Measurements from ENCODE around the gene C9orf152. TPM values are rescaled to one million over a fixed set of nuclear protein-coding genes. Genes with fewer than 3 reads are reported as not detected.

The C9orf152 gene
- total and polyA plus RNA-seq, 12 donors: 0.13 TPM; not detected in 11

DNA sequence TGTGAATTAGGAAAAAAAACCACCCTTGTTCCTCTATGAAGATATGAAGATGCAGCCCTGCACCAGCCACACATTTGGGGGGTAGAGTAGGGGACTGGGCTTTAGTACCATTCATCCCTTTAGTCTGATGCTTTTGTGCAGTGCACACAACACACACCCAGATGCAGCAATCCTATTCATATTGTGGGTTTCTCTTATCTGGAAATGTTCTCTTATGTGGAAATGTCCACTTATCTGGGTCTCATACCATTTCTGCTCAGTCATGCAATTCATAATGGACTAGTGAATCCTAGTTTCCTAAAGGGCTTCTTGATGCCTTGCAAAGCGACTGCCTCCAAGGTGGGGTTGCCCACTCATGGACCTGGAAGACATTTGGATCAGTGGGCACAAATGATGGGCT lies 47.8 kb downstream of the C9orf152 start:
- intact Hi-C loops (cut with DNase I): no loop called here
- Histone ChIP-seq H3K27ac (no peak overlapping the region), H3K4me3 (no peak overlapping the region), H3K4me1 (replicated peaks in 1 of 2) (peaks cover 0 to 5% of the 10 kb centered on the region in 2 donors), H3K9me3 (replicated peaks in 1 of 3) (no peaks in the 10 kb centered on the region), H3K36me3 (replicated peaks in 1 of 2) (no peaks in the 10 kb centered on the region), H3K27me3 (no peaks in the 10 kb centered on the region)
- DNase-seq: no peak
- TF ChIP-seq POLR2A (IDR thresholded peaks at IDR 0.05): no peak
- TF ChIP-seq, protein P1, sequence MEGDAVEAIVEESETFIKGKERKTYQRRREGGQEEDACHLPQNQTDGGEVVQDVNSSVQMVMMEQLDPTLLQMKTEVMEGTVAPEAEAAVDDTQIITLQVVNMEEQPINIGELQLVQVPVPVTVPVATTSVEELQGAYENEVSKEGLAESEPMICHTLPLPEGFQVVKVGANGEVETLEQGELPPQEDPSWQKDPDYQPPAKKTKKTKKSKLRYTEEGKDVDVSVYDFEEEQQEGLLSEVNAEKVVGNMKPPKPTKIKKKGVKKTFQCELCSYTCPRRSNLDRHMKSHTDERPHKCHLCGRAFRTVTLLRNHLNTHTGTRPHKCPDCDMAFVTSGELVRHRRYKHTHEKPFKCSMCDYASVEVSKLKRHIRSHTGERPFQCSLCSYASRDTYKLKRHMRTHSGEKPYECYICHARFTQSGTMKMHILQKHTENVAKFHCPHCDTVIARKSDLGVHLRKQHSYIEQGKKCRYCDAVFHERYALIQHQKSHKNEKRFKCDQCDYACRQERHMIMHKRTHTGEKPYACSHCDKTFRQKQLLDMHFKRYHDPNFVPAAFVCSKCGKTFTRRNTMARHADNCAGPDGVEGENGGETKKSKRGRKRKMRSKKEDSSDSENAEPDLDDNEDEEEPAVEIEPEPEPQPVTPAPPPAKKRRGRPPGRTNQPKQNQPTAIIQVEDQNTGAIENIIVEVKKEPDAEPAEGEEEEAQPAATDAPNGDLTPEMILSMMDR (IDR thresholded peaks at IDR 0.05): no peak
- WGBS, 4 donors: 85 to 90% (median 88%) methylated on average over 1 of the region's 1 CpG

DNA sequence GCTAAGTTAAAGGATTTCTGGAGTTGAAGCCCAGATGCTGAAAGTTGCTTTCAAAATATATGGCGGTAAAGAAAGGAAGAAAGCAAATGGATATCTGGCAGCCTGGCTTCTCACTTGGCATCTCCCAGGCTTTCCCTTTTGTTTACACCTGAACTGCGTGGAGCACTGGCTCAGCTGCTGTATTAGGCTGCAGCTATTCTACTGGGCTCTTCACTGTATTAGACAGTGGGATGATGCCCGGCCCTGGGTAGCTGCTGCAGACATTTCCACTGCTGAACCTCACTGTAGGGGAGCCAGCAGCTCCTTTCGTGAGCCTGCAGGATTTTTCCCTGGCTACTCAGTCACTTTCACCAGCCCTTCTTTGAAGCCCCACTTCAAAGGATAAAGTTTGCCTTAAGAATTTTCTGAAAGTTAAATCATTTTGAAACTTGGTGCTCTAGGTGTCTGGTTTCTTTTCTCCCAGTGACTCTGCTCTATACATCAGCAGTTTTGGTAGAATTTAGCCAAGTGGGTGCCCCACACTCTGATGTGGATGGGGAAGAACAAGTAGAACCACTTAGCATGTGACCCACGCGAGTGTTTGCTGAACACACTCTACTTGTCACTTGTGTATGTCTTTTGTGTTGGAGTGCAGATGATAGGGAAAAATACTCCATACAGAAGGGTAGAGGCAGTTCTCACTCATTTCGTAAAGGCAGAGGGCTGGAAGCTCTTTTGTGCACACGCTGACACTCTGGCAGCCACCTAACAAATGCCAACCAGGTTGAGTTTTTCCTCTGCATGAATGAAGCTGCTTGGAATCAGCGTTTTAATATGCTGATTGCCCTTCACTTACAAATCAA lies 49.9 kb downstream of the C9orf152 start:
- H3K9me3 ChIP-seq (replicated peaks in 1 of 3): no peaks in the 10 kb centered on the region
- no peak for DNase-seq
- no peak for TF ChIP-seq POLR2A (IDR thresholded peaks at IDR 0.05)
- TF ChIP-seq, protein P1 (IDR thresholded peaks at IDR 0.05): no peak
- 60 to 71% (median 70%) methylated on average over 9 of the region's 9 CpGs for WGBS, 4 donors
- no peak overlapping the region for H3K27ac ChIP-seq
- intact Hi-C loops (cut with DNase I): loop anchor here (10.0 kb wide), 3 partner anchors 253 to 583 kb away; no protein-coding TSS in a partner anchor
- no peak overlapping the region for H3K4me3 ChIP-seq
- no peaks in the 10 kb centered on the region for H3K36me3 ChIP-seq (replicated peaks in 1 of 2)
- peaks cover 0 to 5% of the 10 kb centered on the region in 2 donors for H3K4me1 ChIP-seq (replicated peaks in 1 of 2)
- no peaks in the 10 kb centered on the region for H3K27me3 ChIP-seq

GRCh38 chr9:110156902-110157301 lies 51.1 kb downstream of the C9orf152 start:
- H3K9me3 ChIP-seq (replicated peaks in 1 of 3): no peaks in the 10 kb centered on the region
- peaks cover 0 to 5% of the 10 kb centered on the region in 2 donors for H3K4me1 ChIP-seq (replicated peaks in 1 of 2)
- WGBS, 4 donors: 48 to 57% (median 56%) methylated on average over 4 of the region's 4 CpGs
- DNase-seq: peak in 1 of 7 donors; percentile 13
- H3K36me3 ChIP-seq (replicated peaks in 1 of 2): no peaks in the 10 kb centered on the region
- no peak for TF ChIP-seq POLR2A (IDR thresholded peaks at IDR 0.05)
- TF ChIP-seq, protein P1 (IDR thresholded peaks at IDR 0.05): no peak
- no peak overlapping the region for H3K4me3 ChIP-seq
- intact Hi-C loops (cut with DNase I): loop anchor here (10.0 kb wide), 3 partner anchors 252 to 582 kb away; no protein-coding TSS in a partner anchor
- no peaks in the 10 kb centered on the region for H3K27me3 ChIP-seq
- no peak overlapping the region for H3K27ac ChIP-seq

DNA sequence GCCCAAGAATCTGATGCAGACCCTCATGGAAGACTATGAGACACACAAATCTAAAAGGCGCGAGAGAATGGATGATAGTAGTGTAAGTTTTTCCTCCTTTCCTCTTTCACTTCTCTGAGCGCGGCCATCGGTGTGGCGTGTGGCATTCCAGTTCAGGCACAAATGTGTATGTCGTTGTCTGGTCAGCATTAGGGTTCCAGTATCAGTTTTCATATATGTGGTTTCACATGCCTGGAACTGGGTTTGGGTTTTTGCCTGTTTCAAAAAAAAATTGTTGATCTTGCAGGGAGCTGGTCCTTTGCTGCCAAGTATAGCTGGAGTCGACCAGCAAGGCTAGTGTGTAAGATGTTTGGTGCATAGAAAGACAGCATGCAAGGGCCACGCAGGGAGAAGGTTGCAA lies 51.5 kb downstream of the C9orf152 start:
- intact Hi-C loops (cut with DNase I): loop anchor here (10.0 kb wide), 3 partner anchors 252 to 582 kb away; no protein-coding TSS in a partner anchor
- no peaks in the 10 kb centered on the region for H3K36me3 ChIP-seq (replicated peaks in 1 of 2)
- no peaks in the 10 kb centered on the region for H3K27me3 ChIP-seq
- WGBS, 4 donors: 63 to 92% (median 75%) methylated on average over 9 of the region's 9 CpGs
- H3K4me3 ChIP-seq: no peak overlapping the region
- H3K9me3 ChIP-seq (replicated peaks in 1 of 3): no peaks in the 10 kb centered on the region
- TF ChIP-seq, protein P1 (IDR thresholded peaks at IDR 0.05): no peak
- no peak for TF ChIP-seq POLR2A (IDR thresholded peaks at IDR 0.05)
- H3K27ac ChIP-seq: no peak overlapping the region
- no peak for DNase-seq
- peaks cover 0 to 5% of the 10 kb centered on the region in 2 donors for H3K4me1 ChIP-seq (replicated peaks in 1 of 2)

Measured in adrenal gland (tissue), 12 donors.